OCI-LY7 (cell line): ENCODE data around the gene SLX4.

Experiments
- EZH2phosphoT487 ChIP-seq: fragments of 200-600 bp; sonication (generic); IDR thresholded peaks from 2 replicates; pipeline ENCODE4 v1.6.1; 2018; ENCODE audit warnings: low read depth, borderline replicate concordance, mild to moderate bottlenecking, mixed run types, antibody characterized with exemption, low read length, moderate library complexity, mixed read lengths
- TF ChIP-seq, protein P1 (sequence below): fragments of 200-600 bp; sonication (generic); conservative IDR thresholded peaks from 2 replicates; pipeline ENCODE4 v1.5.1; 2014; ENCODE audit warnings: mild to moderate bottlenecking, antibody characterized with exemption, low read length, moderate library complexity, mixed read lengths

- no peak for TF ChIP-seq EZH2phosphoT487
- TF ChIP-seq, protein P1, sequence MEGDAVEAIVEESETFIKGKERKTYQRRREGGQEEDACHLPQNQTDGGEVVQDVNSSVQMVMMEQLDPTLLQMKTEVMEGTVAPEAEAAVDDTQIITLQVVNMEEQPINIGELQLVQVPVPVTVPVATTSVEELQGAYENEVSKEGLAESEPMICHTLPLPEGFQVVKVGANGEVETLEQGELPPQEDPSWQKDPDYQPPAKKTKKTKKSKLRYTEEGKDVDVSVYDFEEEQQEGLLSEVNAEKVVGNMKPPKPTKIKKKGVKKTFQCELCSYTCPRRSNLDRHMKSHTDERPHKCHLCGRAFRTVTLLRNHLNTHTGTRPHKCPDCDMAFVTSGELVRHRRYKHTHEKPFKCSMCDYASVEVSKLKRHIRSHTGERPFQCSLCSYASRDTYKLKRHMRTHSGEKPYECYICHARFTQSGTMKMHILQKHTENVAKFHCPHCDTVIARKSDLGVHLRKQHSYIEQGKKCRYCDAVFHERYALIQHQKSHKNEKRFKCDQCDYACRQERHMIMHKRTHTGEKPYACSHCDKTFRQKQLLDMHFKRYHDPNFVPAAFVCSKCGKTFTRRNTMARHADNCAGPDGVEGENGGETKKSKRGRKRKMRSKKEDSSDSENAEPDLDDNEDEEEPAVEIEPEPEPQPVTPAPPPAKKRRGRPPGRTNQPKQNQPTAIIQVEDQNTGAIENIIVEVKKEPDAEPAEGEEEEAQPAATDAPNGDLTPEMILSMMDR: no peak
These were observed 32.5 kb downstream of the SLX4 start for GRCh38 chr16:3578610-3579551.
